HUES64 (cell line): ENCODE measurements around the gene MCOLN2.

Experiments
- H3K27ac ChIP-seq: 2 replicates; pipeline ENCODE4 v1.7.0; 2013; ENCODE audit warnings: low read depth, low read length, inconsistent platforms
- H3K27me3 ChIP-seq: 2 replicates; pipeline ENCODE4 v1.6.1; 2013; ENCODE audit warnings: mild to moderate bottlenecking, low read length; ENCODE audit not compliant: insufficient read depth
- H3K36me3 ChIP-seq: 2 replicates; pipeline ENCODE4 v1.6.1; 2013; ENCODE audit warnings: mild to moderate bottlenecking, low read length; ENCODE audit not compliant: insufficient read depth
- H3K4me1 ChIP-seq: 2 replicates; pipeline ENCODE4 v1.6.1; 2013; ENCODE audit warnings: mild to moderate bottlenecking, low read length, moderate library complexity; ENCODE audit not compliant: insufficient read depth
- H3K4me3 ChIP-seq: 2 replicates; pipeline ENCODE4 v1.5.1; 2013; ENCODE audit warnings: mild to moderate bottlenecking, low read length, moderate library complexity
- H3K9ac ChIP-seq: 2 replicates; pipeline ENCODE4 v1.6.1; 2013; ENCODE audit warnings: mild to moderate bottlenecking, low read depth, low read length
- H3K9me3 ChIP-seq: 2 replicates; pipeline ENCODE4 v1.6.1; 2013; ENCODE audit warnings: low read depth, low read length; ENCODE audit not compliant: insufficient read depth
- WGBS: fragments of 150-250, 120-280 bp; methylation state at CpG from one replicate; pipeline ENCODE4 v1.1.7; 2013; ENCODE audit warnings: missing lambda C conversion rate; 5-methylcytosine and 5-hydroxymethylcytosine counted together

Gene MCOLN2

DNA sequence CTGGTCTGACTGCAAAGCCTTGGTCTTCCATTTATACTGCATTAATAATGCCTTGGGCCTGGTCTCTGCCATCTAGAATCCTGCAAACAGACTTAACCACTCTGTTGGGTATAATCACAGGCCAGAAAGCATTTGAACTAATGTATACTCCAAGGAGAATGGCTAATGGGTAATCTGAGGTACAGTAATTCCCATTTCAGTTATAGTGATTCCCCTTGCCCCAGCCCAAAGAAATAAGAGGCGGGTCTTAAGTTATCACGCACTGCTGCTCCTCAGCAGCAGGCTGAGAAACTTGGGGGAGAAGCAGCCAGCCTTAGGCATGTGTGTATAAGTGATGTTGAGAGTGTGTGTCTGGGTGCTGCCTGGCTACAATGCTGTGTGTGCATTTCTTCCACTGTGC is 106.3 kb downstream of the MCOLN2 start:
- H3K27me3 ChIP-seq = peaks cover 36% of the 10 kb centered on the region
- H3K36me3 ChIP-seq = no peaks in the 10 kb centered on the region
- WGBS = 96% methylated on average over 2 of the region's 2 CpGs
- no peaks in the 10 kb centered on the region for H3K9me3 ChIP-seq
- H3K4me3 ChIP-seq = no peak overlapping the region
- no peak overlapping the region for H3K27ac ChIP-seq
- H3K9ac ChIP-seq = no peak overlapping the region
- H3K4me1 ChIP-seq = peaks cover 17% of the 10 kb centered on the region

DNA sequence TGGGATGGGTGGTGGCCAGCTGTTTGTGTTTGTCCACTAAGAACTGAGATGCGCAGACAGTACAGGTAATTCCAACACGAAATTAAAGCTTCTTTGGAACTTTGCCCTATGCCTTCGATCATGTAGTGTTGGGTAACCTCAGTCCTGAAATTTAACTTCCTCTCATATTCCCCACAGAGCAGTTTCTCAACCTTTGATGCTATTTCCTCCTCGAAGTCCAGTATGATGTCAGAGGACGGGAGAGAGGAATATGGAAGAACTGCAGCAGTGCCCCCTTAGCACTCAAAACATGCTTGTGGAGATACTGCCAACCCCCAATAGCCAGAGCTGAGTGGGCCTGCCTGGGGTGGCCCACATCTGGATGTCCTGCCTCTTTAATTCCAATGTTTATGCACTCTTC is 107.5 kb downstream of the MCOLN2 start:
- no peak overlapping the region for H3K9ac ChIP-seq
- peaks cover 7% of the 10 kb centered on the region; the same call in 1 of the 2 replicates for H3K4me1 ChIP-seq
- H3K27me3 ChIP-seq = peaks cover 30% of the 10 kb centered on the region
- no peaks in the 10 kb centered on the region for H3K9me3 ChIP-seq
- H3K27ac ChIP-seq = no peak overlapping the region
- H3K4me3 ChIP-seq = no peak overlapping the region
- 76% methylated on average over 5 of the region's 5 CpGs for WGBS
- H3K36me3 ChIP-seq = peaks cover 3% of the 10 kb centered on the region; the same call in 1 of the 2 replicates

DNA sequence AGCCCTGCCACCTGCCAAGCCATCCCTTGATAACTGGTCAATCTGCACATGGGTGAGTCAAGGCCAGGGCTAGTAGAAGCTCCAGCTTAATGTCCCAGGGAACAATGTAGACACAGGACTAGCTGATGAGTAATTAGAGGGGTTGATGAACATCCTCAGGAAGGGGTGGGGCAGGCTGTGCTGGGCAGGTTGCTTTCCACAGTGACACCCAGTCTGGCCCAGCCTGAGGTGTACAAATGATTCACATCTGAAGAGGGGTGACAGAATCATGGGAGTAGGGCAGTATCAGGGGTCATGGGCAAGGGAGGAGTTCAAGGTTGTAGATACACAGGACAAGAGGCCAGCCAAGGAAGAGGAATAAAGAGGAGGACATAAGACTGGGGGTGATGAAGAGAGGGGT is 108.2 kb downstream of the MCOLN2 start:
- Histone ChIP-seq H3K9me3 (no peaks in the 10 kb centered on the region), H3K27ac (no peak overlapping the region), H3K4me1 (peaks cover 3% of the 10 kb centered on the region; the same call in 1 of the 2 replicates), H3K9ac (no peak overlapping the region), H3K27me3 (peaks cover 24% of the 10 kb centered on the region), H3K36me3 (peaks cover 3% of the 10 kb centered on the region; the same call in 1 of the 2 replicates), H3K4me3 (no peak overlapping the region)

DNA sequence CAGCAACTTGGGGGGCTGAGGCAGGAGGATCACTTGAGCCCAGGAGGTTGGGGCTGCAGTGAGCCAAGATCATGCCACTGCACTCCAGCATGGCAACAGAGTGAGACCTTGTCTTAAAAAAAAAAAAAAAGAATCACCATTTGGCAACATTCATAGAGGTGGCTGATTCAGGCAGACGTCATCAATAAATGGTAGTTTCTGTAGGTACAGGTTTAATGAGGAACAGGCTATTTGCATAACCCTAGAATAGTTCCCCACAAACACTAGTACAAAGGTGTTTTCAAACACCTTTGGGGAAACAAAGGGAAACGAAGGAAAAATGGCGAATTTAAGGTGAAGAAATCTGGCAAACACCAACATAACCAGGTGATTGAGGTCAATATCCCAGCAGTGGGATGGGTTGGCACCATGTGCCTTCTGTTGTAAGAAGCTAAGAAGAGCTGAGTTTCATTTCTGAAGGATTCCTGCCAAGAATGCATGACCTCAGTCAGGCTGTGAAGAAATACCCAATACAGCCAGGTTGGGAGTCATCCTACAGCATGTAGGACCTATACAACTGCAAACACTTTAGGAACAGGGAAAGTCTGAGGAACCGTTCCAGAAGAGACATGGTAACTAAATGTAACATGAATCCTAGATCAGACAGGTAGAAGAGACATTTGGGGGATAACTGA is 109.5 kb downstream of the MCOLN2 start:
- no peaks in the 10 kb centered on the region for H3K9me3 ChIP-seq
- no peak overlapping the region for H3K9ac ChIP-seq
- peaks cover 3% of the 10 kb centered on the region; the same call in 1 of the 2 replicates for H3K36me3 ChIP-seq
- no peak overlapping the region for H3K4me3 ChIP-seq
- no peaks in the 10 kb centered on the region for H3K4me1 ChIP-seq
- H3K27me3 ChIP-seq = peaks cover 11% of the 10 kb centered on the region
- H3K27ac ChIP-seq = no peak overlapping the region
- 94% methylated on average over 3 of the region's 4 CpGs for WGBS

DNA sequence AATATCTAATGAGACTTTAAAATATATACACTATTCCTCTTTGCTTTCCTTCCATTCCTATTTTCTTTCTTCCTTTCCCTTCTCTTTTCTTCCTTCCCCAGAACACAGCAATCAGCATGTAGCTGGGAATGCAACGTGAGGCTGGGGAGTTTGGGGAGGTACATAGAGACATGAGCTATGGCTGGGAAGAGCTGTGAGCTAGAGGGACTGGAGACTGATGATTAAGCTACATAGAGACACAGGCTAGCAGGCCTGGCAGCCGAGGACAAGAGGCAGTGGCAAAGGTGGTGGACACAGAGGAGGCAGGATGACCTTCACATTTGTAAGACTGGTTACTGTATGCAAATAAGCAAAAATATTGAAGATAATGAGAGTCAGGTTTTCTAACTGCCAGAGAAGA is 111.4 kb downstream of the MCOLN2 start:
- no peak overlapping the region for H3K27ac ChIP-seq
- no peak overlapping the region for H3K4me3 ChIP-seq
- no peak overlapping the region for H3K9ac ChIP-seq
- no peaks in the 10 kb centered on the region for H3K27me3 ChIP-seq
- H3K9me3 ChIP-seq = 0 out of 2 replicates have a peak, but pooled peaks cover 7% of the 10 kb centered on the region
- H3K36me3 ChIP-seq = peaks cover 3% of the 10 kb centered on the region; the same call in 1 of the 2 replicates
- H3K4me1 ChIP-seq = no peaks in the 10 kb centered on the region
- WGBS = 86% methylated on average over 2 of the region's 2 CpGs

DNA sequence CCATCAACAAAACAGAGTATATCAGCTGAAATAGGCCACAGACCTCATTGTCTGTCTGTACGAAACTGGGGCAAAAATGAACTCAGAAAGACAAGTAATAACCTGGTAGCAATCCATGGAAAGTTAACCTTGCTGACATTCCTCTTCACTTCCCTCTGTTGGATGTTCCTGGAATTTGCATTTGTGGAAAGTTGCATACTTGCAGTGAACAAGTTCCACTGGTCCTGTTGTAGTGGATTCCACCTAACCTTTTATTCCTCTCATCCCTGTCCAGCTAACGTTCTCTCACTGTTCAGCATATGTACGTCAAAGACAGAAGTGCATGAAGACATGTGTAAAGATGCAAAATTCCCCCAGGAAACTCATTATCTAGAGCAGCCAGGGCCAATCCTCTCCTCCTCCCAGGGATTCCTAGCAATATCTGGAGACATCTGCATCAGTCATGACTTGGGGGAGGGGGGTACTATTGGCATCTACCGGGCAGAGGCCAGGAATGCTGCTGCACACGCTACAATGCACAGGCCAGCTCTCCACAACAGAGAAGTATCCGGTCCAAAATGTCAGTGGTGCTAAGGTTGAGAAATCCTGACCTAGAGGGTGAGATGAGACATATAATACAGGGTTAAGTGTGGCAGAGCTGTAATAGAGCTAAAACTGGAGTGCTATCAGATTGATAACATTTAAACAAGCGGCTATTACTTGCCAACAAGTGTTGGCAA is 112.1 kb downstream of the MCOLN2 start:
- peaks cover 3% of the 10 kb centered on the region; the same call in 1 of the 2 replicates for H3K36me3 ChIP-seq
- H3K4me3 ChIP-seq = no peak overlapping the region
- 0 out of 2 replicates have a peak, but pooled peaks cover 7% of the 10 kb centered on the region for H3K9me3 ChIP-seq
- no peaks in the 10 kb centered on the region for H3K27me3 ChIP-seq
- H3K9ac ChIP-seq = no peak overlapping the region
- H3K27ac ChIP-seq = no peak overlapping the region
- H3K4me1 ChIP-seq = no peaks in the 10 kb centered on the region
- WGBS = 68% methylated on average over 7 of the region's 7 CpGs

DNA sequence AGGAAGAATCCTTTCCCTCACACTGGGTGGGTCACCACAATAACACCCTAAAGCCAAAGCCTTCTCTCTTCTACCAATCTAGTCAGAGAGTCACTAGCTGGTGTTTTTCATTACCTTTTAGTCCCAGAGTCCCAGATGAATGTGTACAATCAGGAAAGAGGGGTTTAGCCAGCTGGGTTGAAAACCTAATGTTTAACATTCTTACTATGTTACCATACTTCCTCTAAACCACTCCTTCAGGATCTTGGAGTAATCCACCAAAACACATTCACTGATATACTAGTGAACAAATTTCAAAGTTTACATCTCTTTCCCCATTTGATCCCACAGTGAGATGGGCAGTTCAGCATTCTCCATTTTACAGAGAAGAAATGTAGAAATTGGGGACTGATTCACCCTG is 113.6 kb downstream of the MCOLN2 start:
- no peak overlapping the region for H3K9ac ChIP-seq
- no peaks in the 10 kb centered on the region for H3K27me3 ChIP-seq
- no peaks in the 10 kb centered on the region for H3K4me1 ChIP-seq
- no peak overlapping the region for H3K27ac ChIP-seq
- 0 out of 2 replicates have a peak, but pooled peaks cover 7% of the 10 kb centered on the region for H3K9me3 ChIP-seq
- H3K36me3 ChIP-seq = peaks cover 3% of the 10 kb centered on the region; the same call in 1 of the 2 replicates
- H3K4me3 ChIP-seq = no peak overlapping the region

DNA sequence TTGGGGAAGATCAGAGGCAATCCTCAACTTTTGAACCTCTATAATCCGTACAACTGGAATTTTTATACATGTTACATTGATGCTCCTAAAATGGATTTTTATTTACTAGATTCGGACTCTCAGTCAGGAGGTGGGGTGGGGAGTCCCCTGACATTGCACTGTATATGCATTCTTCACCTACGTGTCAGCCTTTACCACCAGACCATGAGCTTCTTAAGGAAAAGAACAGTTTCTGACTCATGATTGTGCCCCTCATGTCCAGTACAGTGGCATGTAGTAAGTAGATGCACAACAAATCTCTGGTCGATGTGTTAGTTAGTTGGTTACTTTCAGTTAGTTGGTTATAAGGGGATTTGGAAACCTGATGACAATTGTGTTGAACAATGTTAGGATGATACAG is 119.3 kb downstream of the MCOLN2 start:
- Histone ChIP-seq H3K4me3 (no peak overlapping the region), H3K27ac (no peak overlapping the region), H3K36me3 (no peaks in the 10 kb centered on the region), H3K4me1 (no peaks in the 10 kb centered on the region), H3K9me3 (0 out of 2 replicates have a peak, but pooled peaks cover 7% of the 10 kb centered on the region), H3K27me3 (no peaks in the 10 kb centered on the region), H3K9ac (no peak overlapping the region)
- 94% methylated on average over 3 of the region's 4 CpGs for WGBS

DNA sequence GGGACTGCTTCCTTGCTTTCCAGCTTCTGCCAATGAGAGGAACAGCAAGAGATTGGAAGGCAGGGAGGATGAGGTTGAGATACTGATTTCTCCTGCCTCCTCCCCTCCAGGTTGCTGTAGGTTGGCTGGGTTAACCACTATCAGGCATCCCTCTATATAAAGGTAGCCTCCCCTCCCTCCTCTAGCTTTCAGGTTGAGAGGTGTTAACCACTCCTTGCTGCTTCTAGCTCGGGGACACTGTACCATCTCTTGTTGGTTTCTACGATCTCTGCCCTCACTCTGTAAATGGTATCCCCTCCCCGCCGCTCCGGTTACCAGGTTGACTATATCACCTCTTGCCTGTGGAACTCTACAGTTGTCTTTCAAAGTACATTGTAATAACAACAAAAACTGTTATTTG is 120.6 kb downstream of the MCOLN2 start:
- Histone ChIP-seq H3K9me3 (no peaks in the 10 kb centered on the region), H3K4me3 (no peak overlapping the region), H3K36me3 (no peaks in the 10 kb centered on the region), H3K27ac (no peak overlapping the region), H3K4me1 (no peaks in the 10 kb centered on the region), H3K9ac (no peak overlapping the region; the same call in 1 of the 2 replicates), H3K27me3 (no peaks in the 10 kb centered on the region)
- WGBS = 98% methylated on average over 5 of the region's 5 CpGs
